ENCODE measurements around the gene NOL9.
"Not testable (repeated sequence)": the region's sequence is repeated elsewhere in the genome, so short reads cannot be mapped to it uniquely, and the experiment has no call there.

Gene NOL9

GRCh38 chr1:6570987-6571386, 16.7 kb upstream of the NOL9 start:
- DNase-seq: no peak

GRCh38 chr1:6570100-6570499, 15.8 kb upstream of the NOL9 start:
- no peak for DNase-seq

- DNase-seq: no peak
These were observed 14.7 kb upstream of the NOL9 start for GRCh38 chr1:6569033-6569432.

DNA sequence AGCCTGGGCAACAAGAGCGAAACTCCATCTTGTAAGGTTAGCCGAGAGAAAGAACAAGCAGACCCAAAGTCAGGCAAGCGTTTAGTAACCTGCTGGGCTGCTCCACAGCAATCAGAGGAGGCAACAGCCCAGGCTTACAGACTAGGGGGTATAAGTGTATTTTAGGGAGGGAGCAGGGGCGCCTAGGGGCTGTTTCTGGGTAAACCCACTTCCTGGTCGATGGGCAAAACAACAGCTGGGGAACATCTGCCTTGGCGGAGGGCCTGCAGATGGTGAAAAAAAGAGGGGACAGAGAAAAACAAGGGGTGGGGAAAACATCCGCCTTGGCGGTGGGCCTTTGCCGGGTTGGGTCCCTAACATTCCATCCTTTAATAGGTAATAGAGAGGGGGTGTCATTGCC, 6.0 kb upstream of the NOL9 start:
- no peak for DNase-seq

GRCh38 chr1:6559161-6559560, 4.8 kb upstream of the NOL9 start:
- not testable (repeated sequence) for DNase-seq

DNA sequence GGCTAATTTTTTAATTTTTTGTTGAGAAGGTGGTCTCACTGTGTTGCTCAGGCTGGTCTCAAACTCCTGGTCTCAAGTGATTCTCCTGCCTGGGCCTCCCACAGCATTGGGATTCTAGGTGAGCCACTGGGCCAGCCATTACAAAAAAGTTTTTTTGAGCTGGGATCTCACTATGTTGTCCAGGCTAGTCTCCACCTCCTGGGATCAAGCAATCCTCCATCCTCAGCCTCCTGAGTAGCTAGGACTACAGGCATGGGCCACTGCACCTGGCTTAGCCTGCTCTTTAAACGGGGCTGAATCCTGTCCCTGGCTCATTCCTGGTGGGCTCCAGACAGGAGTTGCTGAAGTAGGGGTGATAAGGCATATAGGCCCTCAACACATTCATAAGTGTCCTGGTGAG, 3.3 kb upstream of the NOL9 start:
- no peak for DNase-seq

- DNase-seq: no peak
These were observed 830 bp upstream of the NOL9 start, which contains the start of gene TAS1R1 for GRCh38 chr1:6554907-6555778. TAS1R1 (plus strand) TSS chr1:6555307; CDS start chr1:6555374, 67 bp downstream.

- no peak for DNase-seq
These were observed 7.0 kb downstream of the NOL9 start for GRCh38 chr1:6547301-6547700.

GRCh38 chr1:6546326-6546725, 8.0 kb downstream of the NOL9 start:
- no peak for DNase-seq

DNA sequence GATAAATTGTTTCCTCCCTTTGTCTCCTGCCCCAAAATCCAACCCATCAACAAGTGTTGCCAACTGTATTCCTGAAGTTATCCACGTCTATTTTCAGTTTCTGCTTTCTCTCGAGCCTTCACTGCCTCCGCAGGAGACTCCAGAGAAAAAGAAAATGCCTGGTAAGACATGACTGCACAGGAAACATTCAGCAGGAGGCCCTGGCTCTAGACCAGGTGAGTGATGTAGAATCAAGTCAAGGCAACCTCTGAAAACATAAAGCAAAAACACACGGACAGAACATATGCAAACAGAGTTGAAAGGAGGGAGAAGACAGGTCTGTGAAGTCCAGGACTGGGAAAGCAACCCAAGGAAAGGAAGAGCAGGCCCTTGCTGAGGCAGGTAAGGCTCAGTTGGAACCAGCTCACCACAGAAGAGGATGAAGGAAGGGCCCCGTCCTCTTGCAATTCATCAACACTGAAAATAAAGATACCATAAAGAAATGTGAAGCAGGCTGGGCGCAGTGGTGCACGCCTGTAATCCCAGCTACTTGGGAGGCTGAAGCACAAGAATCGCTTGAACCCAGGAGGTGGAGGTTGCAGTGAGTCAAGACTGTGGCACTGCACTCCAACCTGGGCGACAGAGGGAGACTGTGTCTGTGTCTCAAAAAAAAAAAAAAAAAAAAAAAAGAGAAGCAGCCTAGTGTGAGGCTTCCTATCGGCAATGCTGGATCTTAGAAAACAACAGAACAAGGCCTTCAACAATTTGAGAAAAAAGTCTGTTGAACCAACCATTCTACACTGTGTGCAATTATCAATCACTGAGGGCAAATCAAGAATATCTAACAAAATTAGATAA, 8.8 kb downstream of the NOL9 start:
- no peak for DNase-seq

- DNase-seq: no peak
These were observed 9.5 kb downstream of the NOL9 start for GRCh38 chr1:6544831-6545230.

DNA sequence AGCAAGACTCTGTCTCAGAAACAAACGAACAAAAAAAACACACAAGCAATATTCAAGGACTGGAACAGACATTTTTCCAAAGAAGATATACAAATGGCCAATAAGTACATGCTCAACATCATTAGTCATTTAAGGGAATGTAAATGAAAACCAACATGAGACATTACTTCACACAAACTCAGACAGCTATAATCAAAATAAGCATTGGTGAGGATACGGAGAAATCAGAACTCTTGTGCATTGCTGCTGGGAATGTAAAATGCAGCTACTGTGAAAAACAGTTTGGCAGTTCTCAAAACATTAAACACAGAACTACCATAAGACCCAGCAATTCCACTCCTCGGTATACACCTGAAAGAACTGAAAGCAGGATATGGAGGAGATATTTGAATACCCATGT, 15.4 kb downstream of the NOL9 start:
- DNase-seq: no peak

DNA sequence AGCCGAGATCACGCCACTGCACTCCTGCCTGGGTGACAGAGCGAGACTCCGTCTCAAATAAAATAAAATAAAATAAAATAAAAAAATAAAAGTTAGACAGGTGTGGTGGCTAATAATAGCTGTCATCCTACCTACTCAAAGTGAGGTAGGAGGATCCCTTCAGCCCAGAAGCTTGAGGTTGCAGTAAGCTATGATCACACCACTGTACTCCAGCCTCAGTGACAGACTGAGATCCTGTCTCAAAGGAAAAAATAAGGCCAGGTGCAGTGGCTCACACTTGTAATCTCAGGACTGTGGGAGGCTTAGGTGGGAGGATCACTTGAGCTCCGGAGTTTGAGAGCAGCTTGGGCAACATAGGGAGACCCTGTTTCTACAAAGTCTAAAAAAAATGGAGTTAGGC, 18.0 kb downstream of the NOL9 start:
- no peak for DNase-seq

DNA sequence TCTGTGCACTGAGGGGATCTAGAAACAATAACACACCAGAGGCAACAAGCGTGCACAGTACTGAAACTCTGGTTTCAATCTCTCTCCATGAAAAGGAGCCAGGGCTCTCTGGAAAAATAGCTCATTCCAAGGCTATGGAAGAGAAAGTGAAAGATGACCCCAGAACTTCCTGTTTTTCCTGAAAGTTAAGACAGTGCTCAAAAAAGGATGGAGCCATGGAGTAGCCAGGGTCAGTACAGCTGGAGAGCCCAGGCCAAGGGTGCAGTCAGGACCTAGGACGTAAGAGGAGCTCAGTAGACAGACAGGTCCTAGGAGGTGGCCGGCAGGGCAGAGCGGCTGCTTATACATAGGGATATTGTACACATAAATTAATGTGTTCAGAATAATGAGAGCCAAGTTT, 19.1 kb downstream of the NOL9 start:
- DNase-seq: no peak

- DNase-seq: no peak
These were observed 20.0 kb downstream of the NOL9 start for GRCh38 chr1:6534248-6534822.

DNA sequence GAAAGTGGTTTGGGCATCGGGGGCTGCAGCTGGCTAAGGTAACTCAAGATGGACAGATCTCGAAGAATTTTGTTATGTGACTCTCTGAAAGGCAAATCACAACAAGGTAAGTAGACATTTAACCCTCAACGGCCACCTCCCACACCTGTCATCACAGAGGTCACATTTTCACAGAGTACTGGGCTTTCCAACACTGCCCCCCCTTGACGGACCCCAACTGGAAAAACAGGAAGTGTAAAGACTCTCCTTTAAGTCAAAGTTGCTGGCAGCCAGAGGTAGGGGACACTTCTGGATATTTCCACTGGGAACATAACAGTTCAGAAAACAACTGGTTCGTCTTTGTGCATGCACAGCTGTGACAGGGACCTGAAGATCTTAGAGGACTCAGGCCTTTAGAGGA, 22.3 kb downstream of the NOL9 start:
- DNase-seq: no peak

GRCh38 chr1:6530504-6531160, 23.7 kb downstream of the NOL9 start:
- DNase-seq: no peak

DNA sequence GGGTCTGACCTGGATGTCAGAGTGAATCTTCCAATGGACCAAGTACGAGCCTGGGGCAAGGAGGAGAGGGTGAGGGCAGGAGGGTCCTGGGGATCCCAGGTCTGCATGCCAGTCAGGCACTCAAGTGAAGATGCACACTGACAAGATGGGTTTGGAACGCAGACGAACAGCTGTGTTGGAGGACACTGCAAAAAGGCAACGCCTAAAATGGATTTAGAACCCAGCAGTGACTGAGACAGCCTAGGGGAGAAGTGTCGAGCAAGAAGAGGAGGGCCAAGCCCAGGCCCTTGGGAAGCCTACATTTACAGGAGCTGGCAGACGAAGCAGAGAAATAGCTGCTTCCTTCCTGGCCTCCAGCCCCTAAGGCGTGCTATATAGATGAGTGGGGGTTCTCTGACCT, 25.8 kb downstream of the NOL9 start:
- DNase-seq: no peak

GRCh38 chr1:6526316-6526715, 28.0 kb downstream of the NOL9 start:
- no peak for DNase-seq

DNA sequence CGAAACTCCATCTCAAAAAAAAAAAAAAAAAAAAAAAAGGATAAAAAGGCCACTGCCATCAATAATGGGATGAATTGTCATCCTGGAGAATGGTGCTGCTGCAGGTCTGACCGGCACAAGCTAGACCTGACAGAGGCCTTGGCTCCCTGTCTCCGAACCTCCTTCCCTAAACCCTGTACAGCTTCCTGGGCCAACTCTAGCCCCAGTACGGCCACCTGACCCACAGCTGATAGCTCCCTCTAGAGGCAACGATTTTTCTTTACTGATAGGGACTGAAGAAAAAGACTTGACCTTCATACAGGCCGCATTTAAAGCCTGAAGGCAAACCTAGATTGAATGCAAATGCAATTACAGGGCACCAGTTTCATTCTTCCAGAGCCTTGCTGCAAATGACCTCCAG, 30.7 kb downstream of the NOL9 start:
- DNase-seq: no peak

GRCh38 chr1:6521536-6521935, 32.8 kb downstream of the NOL9 start:
- DNase-seq: no peak

DNA sequence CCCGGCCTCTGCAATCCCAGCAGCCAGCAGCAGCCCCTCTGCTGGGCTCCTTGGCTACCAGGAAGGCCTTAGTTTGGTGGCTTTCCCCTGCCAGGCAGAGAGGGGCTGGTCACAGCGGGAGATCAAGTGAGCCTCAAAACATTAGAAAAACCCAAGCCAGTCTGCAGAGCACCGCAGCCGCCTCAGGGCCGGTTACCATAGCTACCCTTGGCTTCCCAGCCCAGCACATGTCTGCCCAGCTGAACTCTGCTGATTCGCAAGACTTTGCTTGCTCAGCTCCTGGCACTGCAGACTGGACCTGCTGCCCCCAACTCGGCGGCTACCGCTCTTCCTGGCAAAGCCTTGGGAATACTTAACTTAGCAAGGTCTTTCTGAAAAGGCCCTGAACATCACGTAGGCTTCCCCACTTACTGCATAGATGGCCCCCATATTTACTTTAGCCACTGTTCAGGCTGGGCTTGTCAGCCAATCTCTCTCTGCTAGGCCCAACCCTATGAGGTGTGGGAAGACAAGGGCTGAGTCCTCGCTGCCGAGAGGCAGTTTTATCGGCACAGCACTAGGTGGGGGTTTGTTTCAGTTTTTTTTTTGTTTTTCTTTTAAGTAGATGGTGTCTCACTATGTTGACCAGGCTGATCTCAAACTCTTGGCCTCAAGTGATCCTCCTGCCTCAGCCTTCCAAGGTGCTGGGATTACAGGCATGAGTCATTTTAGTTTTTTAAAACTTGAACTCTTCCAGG, 34.2 kb downstream of the NOL9 start:
- DNase-seq: no peak

Data from GOT3 (cell line).